NOMO-1 treated with DMSO at 0.1 percent for 48 hours (cell line): Measurements from ENCODE around the gene BTG1.
"Not testable (repeated sequence)": the region's sequence is repeated elsewhere in the genome, so short reads cannot be mapped to it uniquely, and the experiment has no call there.

Experiments used
- DNase-seq: peaks from one replicate; lab custom pipeline; 2025; ENCODE audit not compliant: unreplicated experiment; lab: John Stamatoyannopoulos, UW

The BTG1 gene

DNA sequence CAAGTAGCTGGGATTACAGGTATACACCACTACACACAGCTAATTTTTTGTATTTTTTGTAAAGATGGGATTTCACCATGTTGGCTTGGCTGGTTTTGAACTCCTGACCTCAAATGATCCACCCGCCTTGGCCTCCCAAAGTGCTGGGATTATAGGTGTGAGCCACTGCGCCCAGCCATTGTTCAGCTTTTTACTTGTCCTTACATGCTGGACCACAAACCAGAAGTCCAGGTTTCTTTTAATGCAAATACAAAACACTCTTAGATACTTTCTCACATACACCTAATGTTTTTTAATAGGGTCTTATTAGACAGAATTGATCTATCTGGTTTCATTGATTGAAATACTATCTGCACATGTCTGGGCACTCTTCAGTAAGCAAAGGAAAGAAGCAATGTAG is 40.5 kb downstream of the BTG1 start:
- no peak for DNase-seq

DNA sequence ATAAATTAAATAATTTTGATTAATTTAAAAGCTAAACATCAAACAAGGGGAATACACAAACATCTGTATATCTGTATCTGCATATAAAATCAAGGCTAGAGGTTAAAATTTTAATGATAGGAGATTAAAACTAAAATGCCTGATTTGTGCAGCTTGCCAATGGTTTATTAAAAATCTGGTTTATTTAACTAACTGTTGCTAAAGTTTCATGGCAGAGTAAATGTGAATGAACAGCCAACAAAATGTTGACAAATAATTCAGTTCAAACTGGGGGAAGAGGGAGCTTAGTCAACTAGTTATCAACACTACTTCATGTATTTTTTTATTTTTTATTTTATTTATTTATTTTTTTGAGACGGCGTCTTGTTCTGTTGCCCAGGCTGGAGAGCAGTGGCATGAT is 43.0 kb downstream of the BTG1 start:
- DNase-seq = no peak

DNA sequence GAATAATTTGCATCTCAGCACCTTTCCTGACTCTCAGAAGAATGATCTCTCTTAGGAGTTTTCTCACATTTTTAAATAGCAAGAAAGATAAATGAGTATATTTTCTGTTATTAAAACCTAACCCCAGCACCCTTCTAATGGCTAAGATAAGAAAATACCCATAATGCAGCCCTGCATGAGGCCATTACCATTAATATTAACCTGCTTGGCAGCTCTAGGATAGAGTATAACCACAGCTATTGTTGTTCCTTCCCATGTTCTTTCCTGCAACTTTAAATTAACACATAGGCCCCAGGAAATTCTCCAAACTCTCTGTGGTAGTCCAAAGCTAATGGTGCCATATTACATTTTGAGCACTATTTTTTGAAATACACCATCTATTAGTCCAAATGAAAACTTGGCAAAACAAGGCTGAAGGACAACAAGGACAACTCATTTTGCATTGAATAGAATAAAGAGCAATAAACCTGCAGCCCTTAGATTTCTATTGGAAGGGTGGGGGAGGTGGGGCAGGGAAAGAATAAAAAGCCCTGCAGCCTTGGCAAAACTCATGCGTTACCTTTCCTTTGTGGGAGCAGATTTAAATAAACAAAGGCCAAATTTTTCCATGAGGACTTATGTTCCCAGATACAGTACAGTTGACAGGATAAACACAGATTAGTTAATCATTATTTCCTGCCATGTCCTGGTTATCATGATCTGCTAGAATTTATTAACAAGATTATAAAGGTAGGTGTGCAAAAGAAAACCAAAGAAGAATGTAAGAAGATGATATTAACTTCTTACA is 46.9 kb downstream of the BTG1 start:
- DNase-seq = no peak

DNA sequence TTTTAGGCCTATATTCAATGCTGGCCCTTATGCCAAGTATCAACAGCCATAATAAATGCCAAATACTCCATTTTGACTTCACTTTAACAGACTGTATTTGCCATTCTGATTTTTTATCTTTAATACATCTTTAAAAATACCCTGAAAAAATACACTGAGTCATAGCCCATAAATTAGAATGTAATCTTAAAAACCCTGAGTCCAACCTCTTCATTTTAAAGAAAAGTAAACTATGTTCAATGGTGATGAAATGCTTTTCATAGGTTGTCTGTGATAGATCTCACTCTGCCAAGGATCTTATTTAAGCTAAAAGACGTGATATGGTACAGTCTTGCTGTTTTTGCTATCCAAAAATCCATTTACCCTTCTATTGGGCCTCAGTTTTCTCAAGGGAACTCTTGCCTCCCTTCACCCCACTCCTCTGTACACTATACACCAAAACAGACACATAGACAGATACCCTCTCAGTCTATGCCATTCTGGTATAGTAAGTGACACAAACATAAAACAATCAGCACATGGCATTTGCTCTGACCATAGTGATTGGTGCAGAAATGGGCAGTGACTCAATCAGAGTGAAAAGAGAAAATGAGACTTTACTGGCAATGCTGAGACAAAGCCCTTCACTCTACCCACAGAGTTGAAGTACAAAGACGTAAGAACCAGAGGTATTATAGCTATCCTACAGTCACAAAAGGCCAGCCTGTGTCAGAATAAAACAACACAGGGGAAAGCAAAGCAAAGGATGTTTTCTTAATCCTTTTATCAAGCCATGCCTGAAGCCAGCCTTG is 49.1 kb downstream of the BTG1 start:
- no peak for DNase-seq

DNA sequence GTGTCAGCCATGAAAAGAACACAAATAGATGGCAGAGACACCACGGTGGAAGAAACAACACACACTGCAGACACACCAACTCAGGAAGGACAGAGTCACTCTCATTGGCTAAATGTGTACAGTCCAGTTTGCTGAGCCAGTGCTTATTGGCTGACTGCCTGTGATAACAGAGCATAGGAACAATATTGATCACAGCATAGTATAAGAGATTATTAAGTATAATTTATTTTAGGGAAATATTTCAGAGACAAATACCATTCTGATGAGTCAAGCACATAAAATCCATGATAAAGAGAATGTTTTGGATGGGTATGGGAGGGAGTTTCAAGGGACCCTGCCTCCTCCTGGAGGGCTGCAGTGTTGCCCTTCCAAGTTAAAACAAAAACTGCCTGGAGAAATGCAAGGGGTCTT is 50.9 kb downstream of the BTG1 start:
- DNase-seq = no peak

DNA sequence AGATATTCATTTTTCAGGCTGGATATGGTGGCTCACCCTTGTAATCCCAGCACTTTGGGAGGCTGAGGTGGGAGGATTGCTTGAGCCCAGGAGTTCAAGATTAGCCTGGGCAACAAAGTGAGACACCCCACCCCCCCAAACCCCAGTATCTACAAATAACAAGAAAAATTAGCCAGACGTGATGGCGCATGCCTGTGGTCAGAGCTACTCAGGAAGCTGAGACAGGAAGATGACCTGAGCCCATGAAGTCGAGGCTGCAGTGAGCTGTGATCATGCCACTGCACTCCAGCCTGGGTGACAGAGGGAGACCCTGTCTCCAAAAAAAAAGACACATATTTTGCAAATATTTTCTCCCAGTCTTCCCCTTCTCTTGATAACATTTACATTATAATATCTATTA is 51.3 kb downstream of the BTG1 start:
- not testable (repeated sequence) for DNase-seq
